Ureter (tissue), 1 donor: ENCODE results near the gene FTCDNL1. TPM values are rescaled to one million over a fixed set of nuclear protein-coding genes. Genes with fewer than 3 reads are reported as not detected.

Experiments
- DNase-seq: peaks from one replicate; pipeline ENCODE4 v3.0.0-alpha.2; 2020; ENCODE audit warnings: low spot score
- total RNA-seq: library from RNA; stranded (reverse); gene quantifications from one replicate; pipeline ENCODE4 v1.2.4, GENCODE V29; 2023
- donor health status: DM: yes; HTN: yes; CAD: no.

The FTCDNL1 gene
- 1.5 TPM for total RNA-seq

DNA sequence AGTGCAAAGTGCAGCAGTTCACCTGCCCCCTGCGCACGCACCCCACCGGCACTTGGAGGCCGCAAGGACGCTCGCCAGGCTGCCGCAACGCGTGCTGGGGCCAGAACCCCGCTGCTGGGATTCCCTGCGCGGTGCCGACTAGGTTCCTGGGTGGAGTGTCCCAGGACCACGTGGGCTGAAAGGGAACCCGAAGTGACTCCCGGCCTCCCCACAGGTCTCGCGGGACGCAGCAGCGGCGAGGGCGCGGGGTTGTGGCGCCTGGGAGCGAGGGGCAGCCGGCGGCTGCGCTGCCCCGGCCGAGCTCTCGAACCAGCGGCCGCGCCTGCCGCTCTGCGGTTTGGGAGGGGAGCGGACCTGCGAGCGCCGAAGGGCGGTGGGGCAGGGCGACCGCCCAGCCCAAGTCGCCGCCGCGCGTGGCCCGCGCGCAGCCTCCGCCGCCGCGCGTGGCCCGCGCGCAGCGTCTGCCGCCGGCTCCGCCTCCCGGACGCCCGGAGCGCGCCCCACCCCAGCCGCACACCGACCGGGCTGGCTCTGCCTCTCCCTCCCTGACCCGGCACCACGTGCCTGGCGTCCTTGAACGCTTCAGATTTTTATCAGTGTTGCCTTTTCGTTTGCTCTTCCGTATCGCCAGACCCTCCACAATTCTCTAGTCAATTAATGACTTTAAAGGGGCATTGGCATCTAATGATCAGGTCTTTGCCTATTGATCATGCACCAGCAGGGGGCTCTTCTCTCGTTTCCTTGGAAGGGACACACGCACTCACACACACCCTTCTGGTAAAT is at the start of gene FTCDNL1:
TSS of gene FTCDNL1 (minus strand) at position 475 of the 783 bp plus-strand sequence. CDS start 2,230 bp downstream, outside the sequence.
- peak; percentile 68 for DNase-seq

DNA sequence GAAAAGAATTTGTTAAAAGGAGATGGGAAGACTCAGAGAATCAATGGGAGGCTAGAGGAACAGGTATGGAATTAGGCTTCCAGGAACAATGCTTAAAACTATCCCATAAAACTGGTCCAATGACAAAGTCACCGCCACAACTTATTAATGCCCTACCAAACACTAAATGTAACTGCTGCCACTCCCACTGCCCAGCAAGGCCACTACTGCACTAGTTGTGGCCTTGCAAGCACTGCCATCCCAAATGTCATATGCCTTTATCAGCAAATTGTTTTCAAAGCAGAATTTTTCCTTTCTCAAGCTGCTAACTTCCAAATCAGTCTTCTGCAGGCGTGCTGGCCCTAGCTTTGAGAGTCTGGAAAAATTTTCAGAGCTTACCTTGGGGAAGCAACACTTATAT is 45.6 kb upstream of the FTCDNL1 start:
- DNase-seq, result no peak

DNA sequence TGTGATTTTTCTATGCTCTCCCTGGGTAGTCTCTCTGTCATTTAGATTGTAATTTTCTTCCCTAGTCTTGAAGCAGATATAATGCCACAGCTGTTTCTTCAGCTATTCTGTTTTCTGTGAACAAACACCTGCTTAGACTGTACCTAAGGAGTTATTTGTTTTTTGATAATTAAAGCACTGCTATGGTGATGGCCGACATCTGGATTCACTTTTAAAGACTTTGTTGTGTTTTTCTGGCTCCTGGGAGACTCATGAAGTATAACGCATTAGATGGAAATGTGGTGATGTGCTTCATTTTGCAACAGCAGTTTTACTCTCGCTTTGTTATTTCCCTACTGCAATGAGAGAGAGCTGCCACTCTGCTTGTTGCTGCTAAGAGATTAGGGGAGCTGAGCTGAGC is 44.4 kb upstream of the FTCDNL1 start:
- no peak for DNase-seq

DNA sequence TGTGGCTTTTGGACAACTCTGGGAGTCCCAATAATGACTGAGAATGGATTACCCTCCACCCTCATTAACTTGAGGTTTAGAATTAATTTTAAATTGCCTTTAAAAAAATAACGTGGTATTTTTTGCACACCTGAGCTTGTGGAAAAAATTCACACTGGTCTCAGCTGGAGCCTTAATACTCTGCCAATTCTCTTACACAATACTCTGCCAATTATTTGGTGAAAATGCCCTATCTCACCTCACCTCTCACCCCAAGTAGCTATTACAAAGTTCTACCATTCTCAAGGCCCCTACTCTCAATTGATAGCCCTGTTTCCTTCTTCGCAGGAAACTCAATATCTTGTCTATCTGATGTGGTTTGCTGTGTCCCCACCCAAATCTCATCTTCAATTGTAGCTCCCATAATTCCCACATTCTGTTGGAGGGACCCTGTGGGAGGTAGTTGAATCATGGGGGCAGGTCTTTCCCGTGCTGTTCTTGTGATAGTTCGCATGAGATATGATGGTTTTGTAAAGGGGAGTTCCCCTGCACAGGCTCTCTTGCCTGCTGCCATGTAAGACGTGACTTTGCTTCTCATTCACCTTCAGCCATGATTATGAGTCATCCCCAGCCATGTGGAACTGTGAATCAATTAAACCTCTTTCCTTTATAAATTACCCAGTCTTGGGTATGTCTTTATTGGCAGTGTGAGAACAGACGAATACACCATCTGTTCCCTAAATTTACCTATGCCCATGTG is 32.7 kb upstream of the FTCDNL1 start:
- DNase-seq, result no peak

DNA sequence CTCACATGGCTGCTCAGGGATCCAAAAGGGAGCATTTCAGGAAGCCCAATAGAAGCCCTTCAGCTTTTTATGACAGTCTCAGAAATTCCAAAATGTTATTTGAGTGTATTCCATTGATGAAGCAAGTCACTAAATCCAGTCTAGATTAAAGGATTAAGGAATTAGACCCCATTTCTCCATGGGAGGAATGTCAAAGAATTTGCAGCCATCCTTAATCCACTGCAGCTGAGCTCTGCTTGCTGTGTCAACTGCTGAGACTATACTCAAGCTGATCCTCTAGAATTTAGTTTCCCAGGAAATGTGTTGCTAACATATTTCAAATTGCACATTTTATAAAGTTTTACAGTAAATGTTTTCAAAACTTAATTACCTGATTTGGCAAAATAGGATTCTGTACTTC is 31.7 kb upstream of the FTCDNL1 start:
- DNase-seq, result no peak

DNA sequence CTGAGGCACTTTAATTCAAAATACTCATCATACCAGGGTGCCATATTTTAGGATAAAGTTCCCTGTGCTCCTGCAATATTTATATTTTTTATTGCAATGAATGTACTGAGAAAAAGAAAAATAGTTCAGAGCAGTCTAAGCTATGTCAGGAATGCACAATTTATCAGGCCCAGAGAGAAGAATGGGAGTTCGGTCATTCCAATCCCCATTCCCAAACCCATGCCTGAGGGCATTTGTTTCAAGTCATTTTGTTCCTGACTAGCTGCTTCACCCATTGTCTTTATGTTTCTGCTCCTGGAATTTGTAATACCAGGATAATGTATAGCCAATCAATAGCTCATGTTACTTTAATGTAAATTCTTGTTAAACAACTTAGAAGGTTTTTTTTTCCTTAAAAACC is 24.4 kb upstream of the FTCDNL1 start:
- no peak for DNase-seq

DNA sequence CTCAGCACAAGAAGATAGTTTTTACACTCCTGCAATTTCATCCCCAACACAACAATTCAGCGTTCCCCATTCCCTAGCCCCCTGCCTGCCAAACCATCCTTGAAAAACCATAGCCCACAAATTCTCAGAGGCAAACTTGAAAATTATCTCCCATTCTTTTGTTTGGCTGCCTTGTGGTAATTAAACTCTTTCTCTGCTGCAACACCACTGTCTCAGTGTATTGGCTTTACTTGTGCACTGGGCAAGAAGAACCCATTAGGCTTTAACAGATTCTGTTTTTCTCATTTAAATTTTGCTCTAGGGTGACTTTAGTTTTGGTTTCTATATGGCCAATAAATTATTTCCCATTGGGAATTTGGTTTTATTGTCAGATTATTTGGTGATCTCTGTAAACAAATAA is 23.2 kb upstream of the FTCDNL1 start:
- no peak for DNase-seq

DNA sequence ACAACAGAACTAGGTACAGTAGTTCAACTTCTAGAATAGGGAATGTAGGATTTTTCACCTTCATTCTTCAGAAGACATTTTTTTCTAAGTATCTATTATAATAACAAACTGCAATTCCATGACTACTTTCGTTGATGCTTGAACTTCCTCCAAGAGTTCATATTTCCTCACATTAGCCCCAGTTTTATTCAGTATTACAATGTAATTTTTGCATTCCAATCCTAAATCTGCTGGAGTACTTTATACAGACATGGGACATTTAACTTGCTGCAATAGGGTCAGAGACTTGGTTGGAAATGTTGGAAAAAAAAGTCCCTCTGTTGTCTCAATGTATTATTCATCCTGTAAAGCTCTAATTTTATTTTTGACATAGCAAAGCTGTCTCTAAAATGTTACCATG is 19.6 kb upstream of the FTCDNL1 start:
- no peak for DNase-seq

DNA sequence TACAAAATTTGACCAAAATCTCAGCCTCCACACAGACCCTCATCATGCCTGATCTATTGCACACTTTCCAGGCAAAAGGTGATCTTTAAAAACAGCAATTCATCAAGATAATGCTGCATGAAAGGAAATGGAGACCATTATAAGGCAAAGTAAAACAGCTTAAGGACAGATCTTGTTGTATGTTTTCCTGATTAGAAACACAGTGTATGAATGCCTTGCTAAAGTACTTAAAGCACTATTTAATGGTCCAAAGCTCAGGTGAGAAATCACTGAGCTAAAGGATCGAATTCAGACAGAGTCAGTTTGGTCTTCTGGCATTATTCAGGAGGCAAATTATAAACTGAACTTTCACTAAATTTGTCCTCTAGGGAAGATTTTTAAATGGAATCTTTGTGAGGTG is 18.7 kb upstream of the FTCDNL1 start:
- DNase-seq, result no peak

DNA sequence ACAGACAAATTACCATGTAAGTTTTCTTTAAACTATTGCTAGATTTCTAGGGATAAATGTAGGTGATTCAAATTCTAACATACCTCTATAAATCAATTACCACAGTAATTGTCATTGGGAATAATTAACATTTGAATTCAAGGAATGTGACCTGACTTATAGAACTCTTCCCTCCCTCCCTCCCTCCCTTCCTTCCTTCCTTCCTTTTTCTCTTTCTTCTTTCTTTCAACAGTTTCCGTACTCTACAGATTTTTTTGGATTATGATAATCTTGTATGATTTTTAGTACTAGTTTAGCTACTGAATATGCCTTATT is 18.2 kb upstream of the FTCDNL1 start:
- no peak for DNase-seq

DNA sequence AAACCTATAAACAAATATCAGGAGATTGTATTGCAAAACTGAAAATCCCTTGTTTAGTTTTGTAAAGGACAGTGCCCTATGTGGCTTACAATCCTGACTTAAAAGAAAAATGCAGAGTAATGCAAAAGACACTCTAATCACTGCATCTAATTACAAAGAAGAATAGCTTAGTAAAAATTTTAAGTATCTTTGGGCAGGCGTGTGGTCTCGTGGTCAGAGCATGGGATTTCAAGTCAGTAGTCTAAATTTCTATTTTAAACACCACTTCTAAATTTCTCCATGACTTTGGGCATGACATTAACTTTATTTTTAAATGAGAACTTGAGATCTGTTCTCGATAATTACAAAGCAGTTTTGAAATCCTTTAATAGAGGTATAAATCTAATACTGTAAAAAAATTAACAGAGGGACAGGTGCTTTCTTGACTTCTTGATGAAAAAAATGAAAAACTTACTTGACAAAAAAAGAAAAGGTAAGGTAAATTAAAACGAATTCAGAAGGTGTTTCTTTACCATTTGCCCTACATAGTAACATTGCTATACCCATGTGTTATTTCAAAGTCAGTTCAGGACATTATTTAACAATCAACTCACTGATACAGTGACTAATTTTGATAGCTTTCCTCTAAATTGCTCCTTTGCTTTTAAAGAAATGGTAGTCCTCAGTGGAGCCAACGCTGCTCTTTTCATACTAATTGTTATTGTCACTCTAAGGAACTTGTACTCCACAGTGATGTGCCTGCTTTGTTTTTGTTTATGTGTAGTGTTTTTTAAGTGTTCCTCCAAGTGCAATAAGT is 17.6 kb upstream of the FTCDNL1 start:
- no peak for DNase-seq

DNA sequence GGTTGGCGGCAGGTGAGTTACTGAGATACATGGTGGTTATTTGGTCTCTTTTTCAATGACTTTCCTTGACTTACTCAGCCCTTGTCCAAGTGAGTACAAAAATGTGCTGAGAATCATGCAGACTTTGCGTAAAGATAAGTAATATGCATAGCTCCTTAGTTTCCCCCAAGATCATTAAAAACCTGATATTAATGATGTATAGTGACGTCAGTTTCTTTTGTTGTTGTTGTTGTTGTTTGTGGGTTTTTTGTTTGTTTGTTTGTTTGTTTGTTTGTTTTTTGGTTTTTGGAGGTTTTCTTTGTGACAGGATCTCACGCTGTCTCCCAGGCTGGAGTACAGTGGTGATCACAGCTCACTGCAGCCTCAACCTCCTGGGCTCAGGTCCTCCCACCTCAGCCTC is 14.9 kb upstream of the FTCDNL1 start:
- no peak for DNase-seq

DNA sequence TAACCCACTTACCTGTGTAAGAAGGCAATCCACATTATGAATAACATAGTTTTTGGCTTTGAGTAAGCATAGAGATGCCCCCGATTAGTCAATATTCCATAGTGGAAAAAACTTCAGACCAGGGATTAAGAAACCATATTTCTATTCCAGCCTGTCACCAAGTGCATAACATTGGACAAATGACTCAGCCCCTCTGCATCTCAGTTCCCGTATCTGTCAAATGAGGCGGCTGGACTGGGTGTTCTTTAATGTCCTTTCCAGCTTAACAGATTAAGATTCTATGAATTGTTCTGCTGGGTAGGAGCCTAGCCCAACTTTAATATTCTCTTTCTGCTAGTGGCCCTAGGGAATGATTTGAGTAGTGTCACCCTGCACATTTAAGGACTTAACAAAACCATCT is 11.8 kb upstream of the FTCDNL1 start:
- no peak for DNase-seq

DNA sequence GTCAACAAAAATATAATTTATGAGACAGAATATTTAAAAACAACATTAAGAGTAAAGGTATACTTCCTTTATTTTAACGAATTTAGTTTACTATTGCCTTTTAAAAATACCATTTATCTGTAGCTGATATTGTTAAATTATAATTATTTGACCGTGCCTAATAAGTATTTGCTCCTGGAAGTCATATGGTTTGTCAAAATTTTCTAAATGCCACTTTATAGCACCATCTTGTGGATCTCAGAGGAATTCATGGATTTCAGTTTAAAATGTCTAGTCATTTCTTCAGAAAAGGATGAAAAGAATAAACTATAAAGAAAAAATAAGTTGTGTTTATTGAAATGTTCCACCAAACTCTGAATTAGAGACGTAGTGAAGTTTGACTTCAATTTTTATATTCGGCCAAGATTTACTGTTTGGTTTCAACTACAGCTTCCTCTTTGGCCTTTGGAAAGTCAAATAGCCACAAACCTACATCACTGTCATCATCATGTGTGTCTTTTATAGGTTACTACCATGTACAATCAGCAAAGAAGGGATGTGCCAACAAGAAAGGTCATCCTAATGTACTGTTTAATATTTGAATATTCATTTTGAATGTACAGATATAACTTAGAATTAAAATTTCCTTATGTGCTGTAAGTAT is 10.3 kb upstream of the FTCDNL1 start:
- no peak for DNase-seq

DNA sequence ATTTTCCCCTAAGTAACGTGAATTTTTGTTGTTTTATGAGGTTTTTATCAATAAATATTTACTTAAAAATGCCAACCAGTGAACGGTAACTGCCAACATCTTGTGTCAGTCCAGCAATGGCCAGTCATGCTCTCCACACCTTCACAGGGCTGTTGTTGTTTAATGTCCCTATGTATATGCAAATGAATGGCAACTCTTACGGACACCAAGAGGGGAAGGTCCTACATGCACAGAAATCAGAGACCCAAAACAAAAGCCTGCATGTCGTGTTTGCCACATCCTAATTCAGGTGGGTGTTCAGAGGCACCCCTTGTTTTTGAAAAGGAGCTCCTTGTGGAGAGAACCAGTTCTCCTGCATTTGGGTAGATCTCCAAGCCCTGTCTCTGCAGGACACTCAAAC is 4.8 kb upstream of the FTCDNL1 start:
- no peak for DNase-seq

DNA sequence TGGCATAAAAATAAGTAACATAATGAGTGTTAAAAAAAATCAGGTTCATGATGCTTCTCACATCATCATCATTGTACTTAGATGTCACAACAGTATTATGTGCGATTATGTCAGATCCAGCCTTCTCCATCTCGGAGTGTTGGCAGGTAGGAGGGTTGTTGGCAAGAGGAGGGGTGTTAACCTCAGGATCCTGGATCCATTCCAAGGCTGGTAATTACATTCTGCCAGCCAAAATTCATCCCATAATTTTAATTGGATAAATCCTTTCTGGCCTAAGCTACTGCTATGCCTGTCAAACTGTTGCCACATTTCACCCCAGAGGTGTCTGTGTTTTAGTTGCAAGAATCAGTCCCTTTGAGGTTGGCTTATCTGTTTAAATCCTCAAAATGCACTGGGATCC is 891 bp upstream of the FTCDNL1 start:
- no peak for DNase-seq

DNA sequence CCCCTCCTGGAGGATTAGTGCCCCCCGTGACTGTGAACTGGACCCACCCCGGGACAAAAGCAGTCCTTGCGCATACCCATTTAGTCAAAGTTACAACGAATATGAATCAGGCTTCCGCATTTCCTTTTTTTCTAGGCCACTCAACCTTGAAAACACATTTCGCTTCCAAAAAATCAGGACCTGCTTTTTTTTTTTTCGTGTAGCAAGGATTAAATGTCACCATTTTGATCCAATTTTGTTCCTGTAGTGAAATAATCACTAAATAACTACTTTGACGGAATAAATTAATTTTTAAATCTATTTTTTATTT is 464 bp upstream of the FTCDNL1 start:
- peak; percentile 46 for DNase-seq

DNA sequence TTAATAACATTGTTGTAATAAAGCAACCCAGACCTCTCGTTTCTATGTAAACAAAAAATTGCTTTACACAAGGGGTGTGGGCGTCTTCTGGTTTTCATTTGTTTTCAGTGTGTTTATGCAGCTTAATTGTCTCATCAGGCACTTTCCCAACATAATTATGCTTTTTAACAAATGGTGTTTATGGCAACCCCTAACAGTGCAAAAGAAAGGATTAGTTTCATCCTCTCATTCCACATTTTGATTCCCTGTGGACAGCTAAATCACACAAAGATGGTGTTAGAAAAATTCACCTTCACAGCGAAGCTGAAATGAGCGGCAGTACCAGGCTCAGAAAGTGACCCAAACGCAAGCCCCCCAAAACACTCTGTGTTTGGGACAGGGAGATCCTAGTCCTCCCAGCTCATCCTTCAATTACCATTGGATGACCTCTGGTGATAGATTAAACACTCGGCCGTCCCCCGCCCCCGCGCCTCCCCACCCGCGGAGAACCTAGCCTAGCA is 724 bp downstream of the FTCDNL1 start:
- DNase-seq, result no peak

DNA sequence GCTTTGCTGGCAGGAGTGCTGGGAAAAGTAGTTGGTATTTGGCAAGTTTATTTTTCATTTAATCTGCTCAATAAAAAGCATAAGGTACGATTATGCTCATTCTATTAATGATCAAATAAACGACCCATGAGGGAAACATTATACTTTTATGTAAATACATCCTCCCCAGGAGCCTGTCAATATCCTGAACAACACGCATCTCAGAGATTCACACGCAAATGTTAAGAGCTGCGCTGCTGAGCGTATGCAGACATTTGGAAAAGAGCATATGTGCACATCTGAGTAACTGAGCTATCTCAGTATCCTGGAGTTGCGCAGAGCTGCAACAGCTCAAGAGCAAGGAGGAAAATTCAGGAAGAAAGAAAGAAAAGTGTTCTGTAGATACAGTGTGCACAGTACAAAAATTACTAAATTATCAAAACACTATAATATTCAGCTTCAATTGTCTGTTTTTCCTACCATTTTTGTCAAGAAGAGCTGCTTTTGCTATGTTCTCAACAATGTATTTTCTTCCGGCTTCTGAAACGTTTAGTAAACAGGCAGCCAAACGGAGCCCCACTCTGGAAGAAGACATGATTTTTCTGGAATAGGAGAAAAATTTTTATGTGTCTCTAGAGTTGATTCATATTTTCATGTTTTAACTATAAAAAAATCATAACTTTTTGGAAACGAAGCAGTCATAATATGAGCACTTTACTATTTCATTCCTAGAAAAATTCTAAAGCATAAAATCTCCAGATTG is 2.4 kb downstream of the FTCDNL1 start:
- no peak for DNase-seq

DNA sequence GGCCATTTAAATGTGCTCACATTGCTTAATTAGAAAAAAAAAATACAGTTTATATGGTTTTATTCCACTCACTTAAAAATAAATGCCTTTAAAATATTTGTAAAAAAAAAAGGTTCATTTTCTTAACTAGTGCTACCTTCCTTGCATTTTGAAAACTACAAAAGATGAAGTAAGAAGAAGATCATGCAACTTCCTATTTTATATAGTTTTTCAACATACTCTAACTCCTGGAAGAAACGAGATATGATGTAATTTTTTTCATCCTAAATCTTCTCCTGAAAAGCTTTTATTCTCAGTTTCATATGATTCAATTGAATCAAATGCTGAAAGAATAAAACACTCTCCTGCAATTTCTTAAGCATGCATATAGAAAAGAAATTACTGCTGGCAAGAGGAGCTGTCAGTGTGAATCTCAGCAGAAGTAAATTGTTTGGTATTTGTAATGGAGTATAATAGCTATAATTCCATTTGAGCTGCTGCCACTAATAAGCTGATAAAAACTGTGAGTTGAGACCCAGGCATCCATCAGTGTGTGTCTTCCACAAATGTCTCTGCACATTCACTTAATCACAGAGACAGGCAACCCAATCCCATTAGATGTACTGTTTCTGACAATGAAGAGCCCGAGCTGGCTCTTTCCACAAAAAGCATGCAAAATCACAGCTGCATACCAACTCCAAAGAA is 3.7 kb downstream of the FTCDNL1 start:
- DNase-seq, result no peak
